Liver (tissue), 9 donors: ENCODE data around the gene COX4I1. TPM values are rescaled to one million over a fixed set of nuclear protein-coding genes. Genes with fewer than 3 reads are reported as not detected.

ENCODE experiments used
- DNase-seq: peaks from one replicate; pipeline ENCODE4 v3.0.0-alpha.2; 2017; ENCODE audit warnings: low spot score
- H3K27ac ChIP-seq, 2 donors: one replicate each; pipeline ENCODE4 v1.7.0; 2013; ENCODE audit warnings: inconsistent platforms in 2 of 2, low read length in 2 of 2, control low read depth in 1 of 2, low read depth in 1 of 2, mild to moderate bottlenecking in 1 of 2
- H3K27me3 ChIP-seq, 4 donors: one replicate each; pipeline versions ENCODE4 v1.6.1 to v1.7.0; 2013; ENCODE audit warnings: low read length in 3 of 4, inconsistent platforms in 1 of 4, mild to moderate bottlenecking in 1 of 4, moderate library complexity in 1 of 4; ENCODE audit not compliant: control insufficient read depth in 4 of 4, insufficient read depth in 4 of 4
- H3K36me3 ChIP-seq, 4 donors: one replicate each; pipeline versions ENCODE4 v1.6.1 to v1.7.0; 2013; ENCODE audit warnings: low read length in 3 of 4, mild to moderate bottlenecking in 3 of 4, low read depth in 1 of 4, moderate library complexity in 1 of 4; ENCODE audit not compliant: control insufficient read depth in 4 of 4, insufficient read depth in 3 of 4
- H3K4me1 ChIP-seq, 4 donors: one replicate each; pipeline versions ENCODE4 v1.6.1 to v1.7.0; 2013; ENCODE audit warnings: low read length in 3 of 4, mild to moderate bottlenecking in 3 of 4, moderate library complexity in 1 of 4; ENCODE audit not compliant: control insufficient read depth in 4 of 4, insufficient read depth in 4 of 4
- H3K4me3 ChIP-seq, 3 donors: one replicate each; pipeline versions ENCODE4 v1.6.1 to v1.7.0; 2013; ENCODE audit warnings: low read length in 3 of 3, control low read depth in 1 of 3, low read depth in 1 of 3, mild to moderate bottlenecking in 1 of 3
- H3K9ac ChIP-seq, 2 donors: one replicate each; pipeline ENCODE4 v1.7.0; 2013; ENCODE audit warnings: low read length in 2 of 2, mild to moderate bottlenecking in 2 of 2, moderate library complexity in 2 of 2, control low read depth in 1 of 2, low read depth in 1 of 2
- H3K9me3 ChIP-seq, 4 donors: one replicate each; pipeline versions ENCODE4 v1.6.1 to v1.7.0; 2013; ENCODE audit warnings: low read length in 3 of 4; ENCODE audit not compliant: control insufficient read depth in 4 of 4
- EGR1 ChIP-seq, 2 donors: IDR thresholded peaks; 2 replicates each; pipeline ENCODE4 v1.6.1; 2016 to 2018; ENCODE audit warnings: antibody characterized with exemption in 2 of 2, low read depth in 2 of 2
- FOXA1 ChIP-seq: IDR thresholded peaks from 2 replicates; pipeline ENCODE4 v1.6.1; 2016; ENCODE audit warnings: antibody characterized with exemption
- FOXA2 ChIP-seq: IDR thresholded peaks from 2 replicates; pipeline ENCODE4 v1.6.1; 2016; ENCODE audit warnings: antibody characterized with exemption
- GABPA ChIP-seq, 2 donors: IDR thresholded peaks in 1 of 2; conservative IDR thresholded peaks in 1 of 2; 2 replicates each; pipeline ENCODE4 v1.6.1; 2016; ENCODE audit warnings: antibody characterized with exemption in 2 of 2, mild to moderate bottlenecking in 1 of 2, moderate library complexity in 1 of 2
- HNF4A ChIP-seq, 2 donors: conservative IDR thresholded peaks; 2 replicates each; pipeline ENCODE4 v1.6.1; 2016; ENCODE audit warnings: antibody characterized with exemption in 2 of 2, mild to moderate bottlenecking in 2 of 2
- HNF4G ChIP-seq: IDR thresholded peaks from 2 replicates; pipeline ENCODE4 v1.6.1; 2016; ENCODE audit warnings: antibody characterized with exemption
- JUND ChIP-seq, 2 donors: IDR thresholded peaks; 2 replicates each; pipeline ENCODE4 v1.6.1; 2016; ENCODE audit warnings: antibody characterized with exemption in 2 of 2
- NR2F2 ChIP-seq: IDR thresholded peaks from 2 replicates; pipeline ENCODE4 v1.6.1; 2016; ENCODE audit warnings: antibody characterized with exemption
- RAD21 ChIP-seq, 2 donors: IDR thresholded peaks; 2 replicates each; pipeline ENCODE4 v1.6.1; 2016; ENCODE audit warnings: antibody characterized with exemption in 2 of 2, mild to moderate bottlenecking in 2 of 2
- RXRA ChIP-seq, 2 donors: IDR thresholded peaks; 2 replicates each; pipeline ENCODE4 v1.6.1; 2017 to 2018; ENCODE audit warnings: antibody characterized with exemption in 2 of 2, mild to moderate bottlenecking in 1 of 2
- SP1 ChIP-seq: IDR thresholded peaks from 2 replicates; pipeline ENCODE4 v1.6.1; 2018; ENCODE audit warnings: antibody characterized with exemption, mild to moderate bottlenecking
- TAF1 ChIP-seq: conservative IDR thresholded peaks from 2 replicates; pipeline ENCODE4 v1.6.1; 2016; ENCODE audit warnings: antibody characterized with exemption, mild to moderate bottlenecking
- YY1 ChIP-seq: IDR thresholded peaks from 2 replicates; pipeline ENCODE4 v1.6.1; 2016; ENCODE audit warnings: antibody characterized with exemption, mild to moderate bottlenecking
- WGBS: extraction: QIAGEN DNeasy Blood & Tissue Kit; methylation state at CpG from one replicate; pipeline ENCODE4 v1.1.7; 2013; 5-methylcytosine and 5-hydroxymethylcytosine counted together
- polyA plus RNA-seq, 2 donors: library from polyadenylated mRNA; stranded (reverse) in 1 of 2; unstranded in 1 of 2; fragments of 200-250 nt in 1 of 2; fragments of >200 nt in 1 of 2; fragmentation: Nextera tagmentation in 1 of 2; extraction: Ambion mirVana in 1 of 2; gene quantifications; one replicate each; pipeline versions ENCODE4 v1.2.1 to v1.2.3, GENCODE V29; 2013 to 2015
- total RNA-seq, 2 donors: library from RNA; depleted of rRNA; stranded (reverse); fragments of >200 nt; gene quantifications; one replicate each; pipeline ENCODE4 v1.2.3, GENCODE V29; 2014
- TF ChIP-seq, protein P1 (sequence below): IDR thresholded peaks from 2 replicates; pipeline ENCODE4 v1.6.1; 2016; ENCODE audit warnings: antibody characterized with exemption
- TF ChIP-seq, protein P2 (sequence below): fragments of 150-350 bp; IDR thresholded peaks from 2 replicates; pipeline ENCODE4 v1.5.1; 2017; ENCODE audit warnings: improper control_type of control experiment, low read depth, low read length; ENCODE audit not compliant: missing input control
- TF ChIP-seq, protein P3 (sequence below): IDR thresholded peaks from 2 replicates; pipeline ENCODE4 v1.6.1; 2016; ENCODE audit warnings: antibody characterized with exemption
- TF ChIP-seq, protein P4 (sequence below): IDR thresholded peaks from 2 replicates; pipeline ENCODE4 v1.6.1; 2016; ENCODE audit warnings: antibody characterized with exemption
- TF ChIP-seq, protein P5 (sequence below): IDR thresholded peaks from 2 replicates; pipeline ENCODE4 v1.6.1; 2016; ENCODE audit warnings: antibody characterized with exemption, mild to moderate bottlenecking
- donor health status: healthy.
- donor health status: healthy.
- donor health status: healthy.
- donor health status: healthy.
- donor health status: healthy.

COX4I1 gene
- total and polyA plus RNA-seq, 4 donors: 186 to 576 (median 331) TPM

DNA sequence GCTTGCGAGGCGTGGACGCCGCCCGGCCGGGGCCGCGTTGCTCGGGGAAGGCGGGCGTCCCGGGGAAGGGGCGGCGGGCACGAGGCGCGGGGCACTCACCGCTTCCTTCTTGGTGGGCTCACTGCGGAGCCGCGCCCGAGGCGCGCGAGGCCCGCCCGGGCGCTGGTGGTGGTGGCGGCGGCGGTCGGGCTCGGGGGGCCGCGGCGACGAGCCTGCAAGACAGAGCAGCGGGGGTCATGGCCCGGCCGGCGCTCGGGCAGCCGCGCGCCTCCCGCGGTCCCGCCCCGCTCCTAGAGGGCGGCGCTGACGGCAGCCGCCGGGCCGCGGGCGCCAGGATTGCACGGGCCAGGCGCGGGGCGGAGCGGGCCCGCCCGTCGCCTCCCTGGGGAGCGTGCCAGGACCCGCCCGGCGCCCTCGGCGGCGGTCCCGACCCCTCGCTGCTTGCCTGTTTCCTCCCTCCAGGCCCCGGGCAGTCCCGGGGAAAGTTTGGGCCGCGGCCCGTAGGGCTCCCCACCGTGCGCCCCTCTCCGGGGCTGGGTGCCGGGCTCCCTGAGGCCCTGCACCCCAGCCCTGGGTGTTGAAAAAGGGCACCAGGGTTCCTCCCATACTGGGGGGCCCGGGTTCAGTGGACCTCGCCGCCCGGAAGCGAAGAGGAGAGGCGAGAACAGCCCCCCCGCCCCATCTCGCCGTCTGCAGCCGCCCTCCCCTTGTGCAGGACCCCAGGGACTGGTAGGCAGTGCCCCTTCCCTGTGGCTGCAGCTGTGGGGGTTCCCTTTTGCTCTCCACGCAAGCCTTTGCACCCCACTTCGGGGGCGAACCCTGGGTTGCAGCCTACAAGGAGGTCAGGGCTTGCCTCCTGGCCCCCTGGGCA lies 48.4 kb upstream of the COX4I1 start, which contains the start of gene C16orf74:
C16orf74 (minus strand) TSS at position 270 of the 871 bp plus-strand sequence. CDS start 15,879 bp downstream, outside the sequence.
- H3K27me3 ChIP-seq: no peaks in the 10 kb centered on the region
- TF ChIP-seq, protein P1, sequence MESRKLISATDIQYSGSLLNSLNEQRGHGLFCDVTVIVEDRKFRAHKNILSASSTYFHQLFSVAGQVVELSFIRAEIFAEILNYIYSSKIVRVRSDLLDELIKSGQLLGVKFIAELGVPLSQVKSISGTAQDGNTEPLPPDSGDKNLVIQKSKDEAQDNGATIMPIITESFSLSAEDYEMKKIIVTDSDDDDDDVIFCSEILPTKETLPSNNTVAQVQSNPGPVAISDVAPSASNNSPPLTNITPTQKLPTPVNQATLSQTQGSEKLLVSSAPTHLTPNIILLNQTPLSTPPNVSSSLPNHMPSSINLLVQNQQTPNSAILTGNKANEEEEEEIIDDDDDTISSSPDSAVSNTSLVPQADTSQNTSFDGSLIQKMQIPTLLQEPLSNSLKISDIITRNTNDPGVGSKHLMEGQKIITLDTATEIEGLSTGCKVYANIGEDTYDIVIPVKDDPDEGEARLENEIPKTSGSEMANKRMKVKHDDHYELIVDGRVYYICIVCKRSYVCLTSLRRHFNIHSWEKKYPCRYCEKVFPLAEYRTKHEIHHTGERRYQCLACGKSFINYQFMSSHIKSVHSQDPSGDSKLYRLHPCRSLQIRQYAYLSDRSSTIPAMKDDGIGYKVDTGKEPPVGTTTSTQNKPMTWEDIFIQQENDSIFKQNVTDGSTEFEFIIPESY: no peak
- TF ChIP-seq FOXA1: no peak
- TF ChIP-seq HNF4A (conservative IDR thresholded peaks at IDR 0.05): no peak
- TF ChIP-seq SP1: no peak
- TF ChIP-seq, protein P2, sequence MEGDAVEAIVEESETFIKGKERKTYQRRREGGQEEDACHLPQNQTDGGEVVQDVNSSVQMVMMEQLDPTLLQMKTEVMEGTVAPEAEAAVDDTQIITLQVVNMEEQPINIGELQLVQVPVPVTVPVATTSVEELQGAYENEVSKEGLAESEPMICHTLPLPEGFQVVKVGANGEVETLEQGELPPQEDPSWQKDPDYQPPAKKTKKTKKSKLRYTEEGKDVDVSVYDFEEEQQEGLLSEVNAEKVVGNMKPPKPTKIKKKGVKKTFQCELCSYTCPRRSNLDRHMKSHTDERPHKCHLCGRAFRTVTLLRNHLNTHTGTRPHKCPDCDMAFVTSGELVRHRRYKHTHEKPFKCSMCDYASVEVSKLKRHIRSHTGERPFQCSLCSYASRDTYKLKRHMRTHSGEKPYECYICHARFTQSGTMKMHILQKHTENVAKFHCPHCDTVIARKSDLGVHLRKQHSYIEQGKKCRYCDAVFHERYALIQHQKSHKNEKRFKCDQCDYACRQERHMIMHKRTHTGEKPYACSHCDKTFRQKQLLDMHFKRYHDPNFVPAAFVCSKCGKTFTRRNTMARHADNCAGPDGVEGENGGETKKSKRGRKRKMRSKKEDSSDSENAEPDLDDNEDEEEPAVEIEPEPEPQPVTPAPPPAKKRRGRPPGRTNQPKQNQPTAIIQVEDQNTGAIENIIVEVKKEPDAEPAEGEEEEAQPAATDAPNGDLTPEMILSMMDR: no peak
- TF ChIP-seq, protein P3, sequence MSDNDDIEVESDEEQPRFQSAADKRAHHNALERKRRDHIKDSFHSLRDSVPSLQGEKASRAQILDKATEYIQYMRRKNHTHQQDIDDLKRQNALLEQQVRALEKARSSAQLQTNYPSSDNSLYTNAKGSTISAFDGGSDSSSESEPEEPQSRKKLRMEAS: no peak
- TF ChIP-seq, protein P4, sequence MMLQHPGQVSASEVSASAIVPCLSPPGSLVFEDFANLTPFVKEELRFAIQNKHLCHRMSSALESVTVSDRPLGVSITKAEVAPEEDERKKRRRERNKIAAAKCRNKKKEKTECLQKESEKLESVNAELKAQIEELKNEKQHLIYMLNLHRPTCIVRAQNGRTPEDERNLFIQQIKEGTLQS: no peak
- no peak for TF ChIP-seq TAF1
- TF ChIP-seq, protein P5, sequence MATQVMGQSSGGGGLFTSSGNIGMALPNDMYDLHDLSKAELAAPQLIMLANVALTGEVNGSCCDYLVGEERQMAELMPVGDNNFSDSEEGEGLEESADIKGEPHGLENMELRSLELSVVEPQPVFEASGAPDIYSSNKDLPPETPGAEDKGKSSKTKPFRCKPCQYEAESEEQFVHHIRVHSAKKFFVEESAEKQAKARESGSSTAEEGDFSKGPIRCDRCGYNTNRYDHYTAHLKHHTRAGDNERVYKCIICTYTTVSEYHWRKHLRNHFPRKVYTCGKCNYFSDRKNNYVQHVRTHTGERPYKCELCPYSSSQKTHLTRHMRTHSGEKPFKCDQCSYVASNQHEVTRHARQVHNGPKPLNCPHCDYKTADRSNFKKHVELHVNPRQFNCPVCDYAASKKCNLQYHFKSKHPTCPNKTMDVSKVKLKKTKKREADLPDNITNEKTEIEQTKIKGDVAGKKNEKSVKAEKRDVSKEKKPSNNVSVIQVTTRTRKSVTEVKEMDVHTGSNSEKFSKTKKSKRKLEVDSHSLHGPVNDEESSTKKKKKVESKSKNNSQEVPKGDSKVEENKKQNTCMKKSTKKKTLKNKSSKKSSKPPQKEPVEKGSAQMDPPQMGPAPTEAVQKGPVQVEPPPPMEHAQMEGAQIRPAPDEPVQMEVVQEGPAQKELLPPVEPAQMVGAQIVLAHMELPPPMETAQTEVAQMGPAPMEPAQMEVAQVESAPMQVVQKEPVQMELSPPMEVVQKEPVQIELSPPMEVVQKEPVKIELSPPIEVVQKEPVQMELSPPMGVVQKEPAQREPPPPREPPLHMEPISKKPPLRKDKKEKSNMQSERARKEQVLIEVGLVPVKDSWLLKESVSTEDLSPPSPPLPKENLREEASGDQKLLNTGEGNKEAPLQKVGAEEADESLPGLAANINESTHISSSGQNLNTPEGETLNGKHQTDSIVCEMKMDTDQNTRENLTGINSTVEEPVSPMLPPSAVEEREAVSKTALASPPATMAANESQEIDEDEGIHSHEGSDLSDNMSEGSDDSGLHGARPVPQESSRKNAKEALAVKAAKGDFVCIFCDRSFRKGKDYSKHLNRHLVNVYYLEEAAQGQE: no peak
- TF ChIP-seq RAD21 (IDR thresholded peaks at IDR 0.05): no peak
- no peak for TF ChIP-seq HNF4G
- no peak for TF ChIP-seq JUND (IDR thresholded peaks at IDR 0.05)
- no peak for TF ChIP-seq EGR1 (IDR thresholded peaks at IDR 0.05; ENCODE audit: low read depth in 2 of 2)
- no peak for TF ChIP-seq RXRA (IDR thresholded peaks at IDR 0.05)
- no peak for TF ChIP-seq NR2F2
- TF ChIP-seq GABPA (IDR thresholded peaks at IDR 0.05 in 1 of 2, conservative IDR thresholded peaks at IDR 0.05 in 1 of 2): no peak
- TF ChIP-seq FOXA2: no peak
- TF ChIP-seq YY1: no peak
- no peak for DNase-seq
- peak within 1 kb of the TSS; percentile 26 to 62 (median 45) for H3K4me3 ChIP-seq
- H3K36me3 ChIP-seq: no peaks in the 10 kb centered on the region
- H3K27ac ChIP-seq: no peak within 1 kb of the TSS
- 5% methylated on average over 96 of the region's 96 CpGs for WGBS
- H3K4me1 ChIP-seq: peaks cover 3 to 12% (median 8%) of the 10 kb centered on the region in 4 donors
- H3K9ac ChIP-seq: no peak within 1 kb of the TSS
- H3K9me3 ChIP-seq: no peaks in the 10 kb centered on the region
